HepG2 (cell line): ENCODE measurements around the gene MYADML2. TPM values are rescaled to one million over a fixed set of nuclear protein-coding genes. Genes with fewer than 3 reads are reported as not detected.
A peak's percentile ranks its signal among the peaks of the same experiment; 100 is the strongest.

Source experiments
- AGO2 ChIP-seq: fragments of 200-400 bp; formaldehyde crosslinking; optimal IDR thresholded peaks from 2 replicates; pipeline ENCODE3; 2017; ENCODE audit warnings: mild to moderate bottlenecking, low read depth, low read length, moderate library complexity
- CEBPZ ChIP-seq: IDR thresholded peaks from 2 replicates; pipeline ENCODE4 v1.6.1; 2012; ENCODE audit warnings: low read length, improper control_type of control experiment
- ELK4 ChIP-seq: sonication (generic); formaldehyde crosslinking; IDR thresholded peaks from 2 replicates; pipeline ENCODE4 v1.9.0; 2021; ENCODE audit warnings: missing genetic modification reagents, borderline replicate concordance
- ESRRA ChIP-seq: sonication (generic); formaldehyde crosslinking; IDR thresholded peaks from 2 replicates; pipeline ENCODE4 v1.5.1; 2020; ENCODE audit warnings: mild to moderate bottlenecking, low read depth, missing genetic modification reagents
- EZH2 ChIP-seq: conservative IDR thresholded peaks from 2 replicates; pipeline ENCODE4 v1.6.1; 2012; ENCODE audit warnings: mild to moderate bottlenecking, low read depth, low read length, moderate library complexity
- HNF1B ChIP-seq: sonication (generic); formaldehyde crosslinking; IDR thresholded peaks from 2 replicates; pipeline ENCODE4 v1.5.1; 2020; ENCODE audit warnings: mild to moderate bottlenecking, moderate library complexity, missing genetic modification reagents
- IKZF1 ChIP-seq: fragments of 450-650 bp; IDR thresholded peaks from 2 replicates; pipeline ENCODE4 v1.7.1; 2016
- IRF2 ChIP-seq: IDR thresholded peaks from 2 replicates; pipeline ENCODE4 v1.6.1; 2018; ENCODE audit warnings: missing genetic modification reagents, missing compliant biosample characterization
- KLF11 ChIP-seq: IDR thresholded peaks from 2 replicates; pipeline ENCODE4 v1.6.1; 2016; ENCODE audit warnings: missing compliant biosample characterization
- MXI1 ChIP-seq: IDR thresholded peaks from 3 replicates; pipeline ENCODE4 v1.6.1; 2012; ENCODE audit warnings: low read depth, low read length, inconsistent platforms, borderline replicate concordance
- PAWR ChIP-seq: sonication (generic); formaldehyde crosslinking; IDR thresholded peaks from 2 replicates; pipeline ENCODE4 v1.4.0; 2020; ENCODE audit warnings: missing genetic modification reagents, mild to moderate bottlenecking, borderline replicate concordance
- PLSCR1 ChIP-seq: sonication (generic); formaldehyde crosslinking; IDR thresholded peaks from 2 replicates; pipeline ENCODE4 v1.5.0; 2020; ENCODE audit warnings: missing genetic modification reagents, mild to moderate bottlenecking, borderline replicate concordance
- RBFOX2 ChIP-seq: fragments of 200-400 bp; formaldehyde crosslinking; IDR thresholded peaks from 2 replicates; pipeline ENCODE4 v1.6.1; 2017; ENCODE audit warnings: low read depth, mild to moderate bottlenecking, low read length
- RFX5 ChIP-seq: IDR thresholded peaks from 2 replicates; pipeline ENCODE4 v1.6.1; 2011; ENCODE audit warnings: low read depth, low read length, improper control_type of control experiment
- SOX13 ChIP-seq, 3 experiments: fragments of 450-650 bp in 1 of 3; sonication (generic) in 1 of 3; formaldehyde crosslinking in 1 of 3; IDR thresholded peaks in 2 of 3; conservative IDR thresholded peaks in 1 of 3; 2 replicates each; pipeline versions ENCODE4 v1.5.0 to v1.6.1; 2016 to 2020; ENCODE audit warnings: antibody characterized with exemption in 1 of 3, mild to moderate bottlenecking in 1 of 3, missing compliant biosample characterization in 1 of 3, missing genetic modification reagents in 1 of 3, moderate library complexity in 1 of 3
- SP2 ChIP-seq: sonication (generic); formaldehyde crosslinking; IDR thresholded peaks from 2 replicates; pipeline ENCODE4 v1.5.1; 2020; ENCODE audit warnings: mild to moderate bottlenecking, missing genetic modification reagents
- ZNF292 ChIP-seq: sonication (generic); formaldehyde crosslinking; IDR thresholded peaks from 2 replicates; pipeline ENCODE4 v1.8.1; 2022; ENCODE audit warnings: mild to moderate bottlenecking, low read depth, missing genetic modification reagents, borderline replicate concordance
- ZNF558 ChIP-seq: sonication (generic); formaldehyde crosslinking; IDR thresholded peaks from 2 replicates; pipeline ENCODE4 v1.9.0; 2022; ENCODE audit warnings: mild to moderate bottlenecking, missing genetic modification reagents, borderline replicate concordance
- ZNF781 ChIP-seq: sonication (generic); formaldehyde crosslinking; IDR thresholded peaks from 2 replicates; pipeline ENCODE4 v1.5.1; 2020; ENCODE audit warnings: borderline replicate concordance, mild to moderate bottlenecking, missing genetic modification reagents; ENCODE audit errors: not compliant biosample characterization
- ZNF788 ChIP-seq: sonication (generic); formaldehyde crosslinking; IDR thresholded peaks from 2 replicates; pipeline ENCODE4 v1.5.0; 2020; ENCODE audit warnings: mild to moderate bottlenecking, missing genetic modification reagents, borderline replicate concordance
- ZNF841 ChIP-seq: sonication (generic); formaldehyde crosslinking; IDR thresholded peaks from 2 replicates; pipeline ENCODE4 v1.8.1; 2023; ENCODE audit warnings: missing genetic modification reagents, borderline replicate concordance
- polyA plus RNA-seq, 8 experiments: library from polyadenylated mRNA; depleted of rRNA in 3 of 8; stranded (reverse) in 7 of 8; unstranded in 1 of 8; fragments of >200 nt; fragmentation: Illumina TruSeq in 4 of 8; extraction: Trizol in 4 of 8; gene quantifications; 2 replicates each; pipeline versions ENCODE4 v1.2.1 to v1.2.3, GENCODE V29; 2011 to 2016; ENCODE audit warnings: low read depth in 4 of 8, missing spikeins in 1 of 8, mixed read lengths in 1 of 8; ENCODE audit not compliant: insufficient read depth in 1 of 8
- total RNA-seq, 5 experiments: library from RNA; depleted of rRNA; stranded (reverse); fragments of >200 nt; fragmentation: Illumina TruSeq; extraction: Trizol; gene quantifications; 2 replicates each; pipeline ENCODE4 v1.2.3, GENCODE V29; 2016; ENCODE audit warnings: low read depth in 1 of 5

MYADML2 gene
- total and polyA plus RNA-seq, 2 of the 13 experiments (the other 11 are each of a cell fraction or from before 2014, with no cell fraction given) = not detected

- TF ChIP-seq CEBPZ (no peak), HNF1B (peak; percentile 75), ELK4 (no peak), SP2 (no peak; the same call in 1 of the 2 replicates), KLF11 (CRISPR knock-in tag) (0 out of 2 replicates have a peak, but pooled peaks have one; percentile 63), ZNF558 (CRISPR knock-in tag) (no peak), MXI1 (peak; percentile 64; the same call in 1 of the 3 replicates), PAWR (CRISPR knock-in tag) (no peak), PLSCR1 (no peak), IRF2 (CRISPR knock-in tag) (peak; percentile 90), AGO2 (peak; percentile 95), RFX5 (no peak), ZNF292 (peak; percentile 37; the same call in 1 of the 2 replicates), EZH2 (no peak), ZNF781 (CRISPR knock-in tag) (no peak), ZNF788 (peak; percentile 92; the same call in 1 of the 2 replicates), IKZF1 (no peak), ESRRA (peak; percentile 77), SOX13 (IDR thresholded peaks at IDR 0.05) (no peak; the same call in 1 of the 2 replicates), SOX13 (CRISPR knock-in tag; conservative IDR thresholded peaks at IDR 0.05 in 1 of 2, IDR thresholded peaks at IDR 0.05 in 1 of 2) (peak in 1 of 2 experiments; percentile 84; a peak in 2 of 4 replicates), RBFOX2 (peak; percentile 97), ZNF841 (CRISPR knock-in tag) (no peak)
These were observed 19.6 kb upstream of the MYADML2 start (continued) for GRCh38 chr17:81966343-81967243.
